HG03159 (cell line): ENCODE data around the gene RABL6.
A peak's percentile ranks its signal among the peaks of the same experiment; 100 is the strongest.
"Not testable (repeated sequence)": the region's sequence is repeated elsewhere in the genome, so short reads cannot be mapped to it uniquely, and the experiment has no call there.

Experiments
- ATAC-seq: cut with Tn5 transposase; IDR thresholded peaks from one replicate; pipeline ENCODE4 v1.9.1; 2021; ENCODE audit warnings: mild to moderate bottlenecking, moderate library complexity; ENCODE audit not compliant: unreplicated experiment

RABL6 gene

DNA sequence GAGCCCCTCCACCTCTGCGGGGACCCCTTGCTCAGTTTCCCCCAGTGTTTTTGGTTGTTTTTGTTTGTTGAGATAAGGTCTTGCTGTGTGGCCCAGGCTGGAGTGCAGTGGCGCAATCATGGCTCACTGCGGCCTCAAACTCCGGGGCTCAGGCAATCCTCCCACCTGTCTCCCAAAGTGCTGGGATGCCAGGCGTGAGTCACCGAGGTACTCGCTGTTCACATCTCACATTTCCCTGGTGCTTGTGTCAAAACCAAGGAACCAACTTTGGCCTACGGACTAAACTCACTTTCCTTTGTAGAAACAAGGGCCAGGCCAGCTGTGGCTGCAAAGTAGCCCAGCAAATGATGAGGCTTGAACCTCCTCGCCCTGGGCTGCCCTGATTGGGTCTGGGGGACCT lies 24.8 kb downstream of the RABL6 start:
- ATAC-seq: no peak

GRCh38 chr9:136833381-136834048 lies 25.8 kb downstream of the RABL6 start:
- ATAC-seq: not testable (repeated sequence)

- no peak for ATAC-seq
Measured at GRCh38 chr9:136835162-136835931, 27.6 kb downstream of the RABL6 start.

- ATAC-seq: no peak
Measured at GRCh38 chr9:136835932-136836904, 28.5 kb downstream of the RABL6 start.

DNA sequence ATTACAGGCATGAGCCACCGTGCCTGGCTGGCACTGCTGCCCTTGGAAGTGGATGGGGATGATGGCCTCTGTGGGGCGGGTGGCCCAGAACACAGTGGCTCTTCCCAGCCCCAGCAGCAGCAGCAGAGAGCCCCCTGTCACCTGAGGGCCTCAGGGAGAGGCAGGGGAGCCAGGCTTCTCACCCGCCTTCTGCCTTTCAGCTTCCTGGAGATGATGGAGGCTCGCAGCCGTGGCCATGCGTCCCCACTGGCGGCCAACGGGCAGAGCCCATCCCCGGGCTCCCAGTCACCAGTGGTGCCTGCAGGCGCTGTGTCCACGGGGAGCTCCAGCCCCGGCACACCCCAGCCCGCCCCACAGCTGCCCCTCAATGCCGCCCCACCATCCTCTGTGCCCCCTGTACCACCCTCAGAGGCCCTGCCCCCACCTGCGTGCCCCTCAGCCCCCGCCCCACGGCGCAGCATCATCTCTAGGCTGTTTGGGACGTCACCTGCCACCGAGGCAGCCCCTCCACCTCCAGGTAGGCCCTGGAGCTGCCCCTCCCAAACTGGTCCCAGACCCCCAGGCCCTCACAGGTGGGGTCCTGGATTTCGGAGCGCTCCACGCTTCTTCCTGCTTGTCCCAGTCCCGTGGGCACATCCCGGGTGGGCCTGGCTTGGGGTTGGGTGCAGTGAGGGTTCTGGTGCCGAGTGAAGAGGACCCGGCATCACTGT lies 29.6 kb downstream of the RABL6 start:
- ATAC-seq: no peak

DNA sequence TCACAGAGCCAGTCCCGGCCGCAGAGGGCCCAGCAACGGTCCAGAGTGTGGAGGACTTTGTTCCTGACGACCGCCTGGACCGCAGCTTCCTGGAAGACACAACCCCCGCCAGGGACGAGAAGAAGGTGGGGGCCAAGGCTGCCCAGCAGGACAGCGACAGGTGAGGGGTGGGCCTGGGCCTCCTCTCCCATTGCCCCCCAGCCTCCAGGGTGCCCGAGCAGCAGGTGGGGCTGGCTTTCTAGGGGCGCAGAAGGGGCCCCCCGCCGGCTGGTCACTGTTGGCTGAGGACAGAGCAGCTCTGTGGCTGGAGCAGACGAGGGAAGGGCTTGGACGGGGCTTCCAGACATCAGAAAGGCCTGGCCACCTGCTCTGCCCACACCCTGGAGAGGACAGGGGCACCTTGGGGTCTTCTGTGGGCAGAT lies 30.1 kb downstream of the RABL6 start:
- ATAC-seq: not testable (repeated sequence)

DNA sequence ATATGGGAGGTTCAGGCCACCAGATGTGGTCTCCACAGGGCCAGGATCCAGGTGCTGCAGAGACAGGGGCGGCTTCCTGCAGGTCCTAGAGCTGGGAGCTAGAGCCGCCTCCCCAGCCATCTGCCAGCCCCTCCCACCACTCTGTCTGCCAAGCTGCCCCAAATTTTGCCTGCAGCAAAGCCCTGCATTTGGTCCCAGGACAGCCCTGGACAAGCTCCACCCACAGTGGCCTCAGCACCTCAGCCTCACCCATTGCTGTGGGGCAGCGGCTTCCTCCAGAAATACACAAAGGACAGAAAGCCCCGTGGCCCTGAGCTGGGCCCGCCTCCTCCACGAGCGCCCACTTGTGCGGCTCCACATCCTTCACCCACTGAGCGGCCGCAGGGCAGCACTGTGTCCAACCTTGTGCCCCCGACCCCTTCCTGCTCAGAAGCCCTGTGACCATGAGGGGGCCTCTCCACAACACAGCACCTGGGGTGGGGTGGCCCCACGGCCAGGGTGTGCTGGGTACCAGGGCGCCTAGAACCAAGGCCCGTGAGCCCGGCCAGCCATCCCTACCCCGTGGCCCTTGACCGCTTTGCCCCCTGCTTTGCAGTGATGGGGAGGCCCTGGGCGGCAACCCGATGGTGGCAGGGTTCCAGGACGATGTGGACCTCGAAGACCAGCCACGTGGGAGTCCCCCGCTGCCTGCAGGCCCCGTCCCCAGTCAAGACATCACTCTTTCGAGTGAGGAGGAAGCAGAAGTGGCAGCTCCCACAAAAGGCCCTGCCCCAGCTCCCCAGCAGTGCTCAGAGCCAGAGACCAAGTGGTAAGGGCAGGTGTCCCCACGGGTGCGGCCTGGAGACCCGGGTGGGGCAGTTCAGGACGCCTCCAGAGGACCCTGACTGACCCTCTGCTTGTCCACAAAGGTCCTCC lies 30.8 kb downstream of the RABL6 start:
- no peak for ATAC-seq

DNA sequence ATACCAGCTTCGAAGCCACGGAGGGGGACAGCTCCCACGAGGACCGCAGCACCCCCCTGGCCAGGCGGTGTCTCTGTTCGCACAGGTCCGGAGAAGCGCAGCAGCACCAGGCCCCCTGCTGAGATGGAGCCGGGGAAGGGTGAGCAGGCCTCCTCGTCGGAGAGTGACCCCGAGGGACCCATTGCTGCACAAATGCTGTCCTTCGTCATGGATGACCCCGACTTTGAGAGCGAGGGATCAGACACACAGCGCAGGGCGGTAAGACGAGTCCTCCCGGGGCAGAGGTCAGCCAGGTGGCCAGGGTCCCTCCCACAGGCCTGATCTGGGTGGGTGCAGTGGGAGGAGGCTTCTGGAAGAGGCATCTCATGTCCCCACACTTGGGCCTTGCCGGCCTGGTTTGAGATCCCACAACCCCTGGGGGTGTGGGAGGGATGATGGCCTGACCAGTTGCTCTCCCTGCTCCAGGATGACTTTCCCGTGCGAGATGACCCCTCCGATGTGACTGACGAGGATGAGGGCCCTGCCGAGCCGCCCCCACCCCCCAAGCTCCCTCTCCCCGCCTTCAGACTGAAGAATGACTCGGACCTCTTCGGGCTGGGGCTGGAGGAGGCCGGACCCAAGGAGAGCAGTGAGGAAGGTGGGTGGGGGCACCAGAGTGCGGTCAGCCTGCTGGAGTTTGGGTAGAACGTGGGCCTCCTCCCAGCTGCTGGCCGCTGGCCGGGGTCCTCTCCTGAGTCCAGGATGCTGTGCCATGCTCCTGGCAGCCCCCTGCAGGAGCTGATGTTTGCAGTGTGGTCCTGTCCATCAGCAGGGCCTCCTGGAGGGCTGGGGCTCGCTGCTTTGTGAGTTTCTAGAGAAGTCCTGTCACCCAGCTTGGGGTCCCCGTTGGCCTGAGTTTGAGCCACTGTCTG lies 31.7 kb downstream of the RABL6 start:
- ATAC-seq: no peak

DNA sequence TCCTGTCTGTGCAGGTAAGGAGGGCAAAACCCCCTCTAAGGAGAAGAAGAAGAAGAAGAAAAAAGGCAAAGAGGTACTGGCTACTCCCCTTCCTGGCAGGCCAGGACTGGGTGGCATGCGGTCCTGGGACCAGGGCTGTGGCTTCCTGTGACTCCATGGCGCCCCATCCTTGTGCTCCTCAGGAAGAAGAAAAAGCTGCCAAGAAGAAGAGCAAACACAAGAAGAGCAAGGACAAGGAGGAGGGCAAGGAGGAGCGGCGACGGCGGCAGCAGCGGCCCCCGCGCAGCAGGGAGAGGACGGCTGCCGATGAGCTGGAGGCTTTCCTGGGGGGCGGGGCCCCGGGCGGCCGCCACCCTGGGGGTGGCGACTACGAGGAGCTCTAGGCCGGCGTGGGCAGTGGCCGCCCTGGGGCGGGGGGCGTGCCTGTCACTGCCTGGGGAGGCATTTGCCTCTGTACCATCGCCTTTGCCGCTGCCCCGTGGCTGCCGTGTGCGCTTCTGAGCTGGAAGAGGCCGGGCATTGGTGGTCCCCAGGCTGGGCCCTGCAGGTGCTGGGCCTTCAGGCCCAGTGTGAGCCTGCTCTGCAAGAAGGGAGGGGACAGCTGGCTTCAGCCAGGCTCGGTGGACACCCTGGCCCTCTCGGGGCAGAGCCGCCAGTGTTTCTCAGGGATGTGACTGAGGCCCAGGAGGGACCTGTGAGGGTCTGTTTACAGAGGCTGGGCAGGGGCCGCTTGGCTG lies 32.6 kb downstream of the RABL6 start:
- ATAC-seq: no peak

DNA sequence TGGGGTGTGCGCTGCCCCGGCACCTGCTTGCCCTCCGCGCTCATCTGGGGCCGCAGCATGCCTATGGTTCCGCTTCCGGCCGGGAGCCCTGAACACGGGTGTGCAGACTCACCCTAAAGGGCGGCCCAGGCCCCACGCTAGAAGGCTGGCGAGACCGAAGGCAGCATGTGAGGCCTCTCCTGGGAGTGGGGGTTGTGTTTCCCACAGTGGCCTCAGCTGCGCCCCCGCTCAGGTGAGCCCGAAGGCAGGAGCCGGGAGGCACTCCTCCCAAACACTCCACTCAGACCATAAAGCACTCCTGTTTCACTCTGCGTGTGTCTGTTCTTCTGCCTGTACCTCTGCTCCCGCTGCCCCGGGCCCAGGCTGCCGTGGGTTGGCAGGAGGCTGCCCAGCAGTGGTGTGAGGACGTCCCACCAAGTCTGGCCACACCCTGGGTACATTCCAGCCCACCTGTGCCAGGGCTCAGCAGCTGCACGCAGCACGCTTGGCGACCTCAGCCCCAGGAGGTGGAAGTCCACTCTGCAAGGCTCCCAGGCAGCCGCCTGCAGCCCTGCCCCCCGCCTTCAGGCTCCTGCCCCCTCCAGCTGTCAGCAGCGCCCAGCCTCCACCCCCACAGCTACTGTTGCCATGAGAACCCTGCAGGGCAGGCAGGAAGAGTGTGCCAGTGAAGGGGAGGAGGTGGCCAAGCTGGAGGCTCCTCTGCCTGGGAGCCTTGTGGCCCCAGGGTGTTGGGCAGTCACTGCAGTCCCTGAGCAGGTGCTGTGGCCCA lies 33.3 kb downstream of the RABL6 start:
- no peak for ATAC-seq

DNA sequence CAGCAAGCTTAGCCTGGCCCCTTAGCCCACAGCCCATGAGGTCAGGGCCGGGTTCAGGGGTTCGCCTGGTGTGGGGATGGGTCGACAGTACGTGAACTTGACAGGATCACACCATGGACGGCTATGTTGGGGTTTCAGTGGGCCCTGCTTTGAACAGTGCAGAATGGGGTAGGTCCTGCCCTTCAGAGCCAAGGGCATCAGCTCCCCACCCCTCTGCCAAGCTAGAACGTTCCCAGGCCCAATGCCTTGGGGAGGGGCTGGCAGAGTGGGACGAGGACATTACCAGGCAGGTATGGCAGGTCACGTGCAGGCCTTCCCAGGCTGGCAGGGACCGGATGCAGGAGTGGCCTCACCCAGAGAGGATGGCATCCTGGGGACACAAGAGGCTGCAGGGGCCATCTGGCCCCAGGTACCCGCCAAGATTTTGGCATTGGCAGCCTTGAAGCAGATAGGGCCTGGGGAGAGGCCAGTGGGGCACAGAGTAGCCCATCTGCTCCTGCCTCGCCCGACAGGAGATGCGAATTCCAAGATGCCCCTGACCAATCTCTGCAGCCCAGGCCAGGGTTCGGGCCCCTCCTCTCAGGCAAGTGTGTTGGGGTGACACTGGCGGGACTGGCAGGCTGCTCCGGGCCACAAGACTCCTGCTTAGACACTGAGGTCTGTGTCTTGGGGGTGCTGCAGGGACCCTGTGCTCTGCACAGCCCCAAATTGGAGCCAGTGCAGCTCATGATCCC lies 34.1 kb downstream of the RABL6 start:
- ATAC-seq: not testable (repeated sequence)

DNA sequence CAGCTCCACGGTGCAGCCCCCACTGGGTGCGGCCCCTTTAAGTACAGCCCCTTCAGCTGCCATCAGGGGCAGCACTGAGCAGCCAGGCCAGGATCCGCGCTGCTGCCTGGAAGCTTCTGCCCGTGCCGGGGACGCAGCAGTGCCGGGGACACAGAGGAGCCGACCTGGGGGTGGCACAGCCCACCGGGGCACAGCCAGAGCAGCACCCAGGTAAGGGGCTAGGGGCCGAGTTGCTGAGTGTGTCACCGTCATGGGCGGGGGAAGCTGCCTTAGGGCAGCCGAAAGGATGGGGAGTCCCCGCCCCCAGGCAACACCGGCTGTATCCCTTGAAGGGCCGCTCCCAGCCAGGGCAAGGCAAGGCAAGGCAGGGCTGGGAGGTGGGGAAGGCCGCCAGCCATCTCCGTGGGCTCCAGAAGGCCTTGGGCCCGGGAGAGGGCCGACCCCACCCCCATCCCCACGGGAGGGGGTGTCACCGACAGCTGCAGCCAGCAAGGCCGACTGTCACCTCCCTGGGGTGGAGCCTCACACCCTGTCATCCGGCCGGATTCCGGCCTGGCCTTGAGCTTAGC lies 34.7 kb downstream of the RABL6 start, which contains the start of gene AJM1:
Gene AJM1 (plus strand): TSS at position 99 of the 569 bp plus-strand sequence. CDS start 1,937 bp downstream, outside the sequence.
- ATAC-seq: peak; percentile 58

GRCh38 chr9:136843159-136843800 lies 35.5 kb downstream of the RABL6 start:
- not testable (repeated sequence) for ATAC-seq

- not testable (repeated sequence) for ATAC-seq
Measured at GRCh38 chr9:136843801-136844740, 36.3 kb downstream of the RABL6 start.
